Activated CD4-positive, CD25-positive, alpha-beta regulatory T cell treated with anti-CD3 and anti-CD28 coated beads, Interleukin-2, amount 50 U/mL, for 72 hours (primary cell): ENCODE measurements around the gene POPDC2.
"Not testable (repeated sequence)": the region's sequence is repeated elsewhere in the genome, so short reads cannot be mapped to it uniquely, and the experiment has no call there.

Experiments
- DNase-seq: peaks from one replicate; pipeline ENCODE4 v3.0.0; 2021

The POPDC2 gene

DNA sequence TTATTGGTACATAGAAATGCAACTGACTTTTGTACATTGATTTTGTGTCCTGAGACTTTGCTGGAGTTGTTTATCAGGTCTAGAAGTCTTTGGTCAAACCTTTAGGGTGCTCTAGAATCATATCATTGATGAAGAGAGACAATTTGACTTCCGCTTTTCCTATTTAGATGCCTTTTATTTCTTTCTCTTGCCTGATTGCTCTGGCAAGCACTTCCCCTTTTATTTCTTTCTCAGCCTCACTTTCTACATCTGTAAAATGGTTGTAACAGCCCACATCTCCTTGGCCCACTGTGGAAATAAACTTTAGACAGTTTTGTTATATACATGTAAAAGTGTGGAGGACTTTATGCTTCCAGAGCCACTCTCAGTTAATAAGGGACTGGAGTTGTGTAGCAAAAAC lies 48.7 kb downstream of the POPDC2 start:
- DNase-seq: no peak

DNA sequence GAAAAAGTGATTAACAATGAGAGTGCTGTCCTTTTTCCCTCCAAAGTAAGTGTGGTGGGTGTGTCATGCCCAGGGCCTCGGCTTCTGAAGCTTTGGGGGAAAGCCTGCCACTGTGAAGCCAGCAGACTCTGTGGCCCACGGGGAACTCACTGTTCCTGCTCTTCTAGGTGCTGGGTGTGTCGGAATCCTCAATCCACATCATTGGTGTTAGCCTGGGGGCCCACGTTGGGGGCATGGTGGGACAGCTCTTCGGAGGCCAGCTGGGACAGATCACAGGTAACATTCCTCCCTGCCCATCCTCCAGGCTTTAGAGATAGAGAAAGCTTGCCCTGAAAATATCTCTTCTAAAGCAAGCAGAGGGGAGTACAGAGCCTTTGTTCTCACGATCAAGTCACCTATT lies 51.1 kb downstream of the POPDC2 start:
- no peak for DNase-seq

DNA sequence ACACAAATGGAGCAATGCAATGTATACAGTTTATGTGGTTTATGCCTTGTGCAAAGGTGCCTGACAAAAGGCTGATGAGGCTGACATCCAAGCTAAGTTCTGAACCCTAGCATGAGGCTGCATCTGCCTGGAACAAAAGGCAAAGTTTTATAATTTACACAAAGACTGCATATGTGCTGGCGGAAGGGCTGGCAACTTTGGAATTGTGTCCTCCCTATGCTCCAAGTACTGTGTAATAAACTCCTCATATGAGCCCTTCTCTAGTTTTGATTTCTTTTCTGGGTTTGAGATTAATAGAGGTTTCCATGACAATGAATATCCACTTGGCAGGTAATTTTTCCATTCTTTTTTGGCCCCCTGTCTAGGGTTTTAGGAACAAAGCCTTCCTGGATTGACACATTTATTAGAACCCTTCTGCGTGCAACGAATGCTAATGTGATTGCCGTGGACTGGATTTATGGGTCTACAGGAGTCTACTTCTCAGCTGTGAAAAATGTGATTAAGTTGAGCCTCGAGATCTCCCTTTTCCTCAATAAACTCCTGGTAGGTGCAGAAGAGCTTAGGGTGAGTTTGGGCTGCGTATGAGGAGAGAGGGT lies 51.9 kb downstream of the POPDC2 start:
- no peak for DNase-seq

DNA sequence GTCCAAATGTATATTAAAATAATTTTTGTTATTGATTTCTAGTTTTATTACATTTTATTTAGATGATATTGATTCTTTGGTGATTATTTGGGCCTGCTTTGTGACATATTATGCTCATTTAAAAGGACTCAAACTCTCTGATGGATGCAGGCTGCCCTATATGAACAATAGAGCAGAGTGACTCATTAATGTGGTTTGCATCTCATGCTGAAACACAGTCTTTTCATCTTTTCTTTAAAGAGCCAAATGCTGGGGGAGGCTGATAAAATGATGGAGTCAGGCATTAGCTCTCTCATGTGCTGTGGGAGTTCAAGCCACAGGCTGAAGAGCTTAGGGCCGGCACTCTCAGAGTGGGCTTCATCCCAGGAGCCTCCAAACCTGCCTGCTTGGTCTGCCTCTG lies 55.5 kb downstream of the POPDC2 start:
- DNase-seq: no peak

DNA sequence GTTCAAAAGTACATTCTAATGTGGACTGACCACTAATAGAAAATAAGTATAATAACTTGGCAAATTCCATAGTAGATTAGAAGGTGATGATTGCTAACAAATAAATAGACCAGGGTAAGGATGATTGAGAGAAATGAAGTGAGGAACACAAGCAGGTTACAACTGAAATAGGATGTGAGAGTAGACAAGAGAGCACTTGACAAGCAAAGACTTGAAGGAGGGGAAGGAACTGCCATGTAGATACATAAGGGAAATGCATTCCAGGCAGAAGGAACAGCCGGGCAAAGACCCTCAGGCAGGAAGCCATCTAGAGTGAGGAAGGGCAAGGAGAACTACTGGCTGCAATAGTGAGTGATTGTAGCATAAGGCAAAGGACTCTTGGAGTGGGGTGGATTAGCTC lies 57.7 kb downstream of the POPDC2 start:
- no peak for DNase-seq

DNA sequence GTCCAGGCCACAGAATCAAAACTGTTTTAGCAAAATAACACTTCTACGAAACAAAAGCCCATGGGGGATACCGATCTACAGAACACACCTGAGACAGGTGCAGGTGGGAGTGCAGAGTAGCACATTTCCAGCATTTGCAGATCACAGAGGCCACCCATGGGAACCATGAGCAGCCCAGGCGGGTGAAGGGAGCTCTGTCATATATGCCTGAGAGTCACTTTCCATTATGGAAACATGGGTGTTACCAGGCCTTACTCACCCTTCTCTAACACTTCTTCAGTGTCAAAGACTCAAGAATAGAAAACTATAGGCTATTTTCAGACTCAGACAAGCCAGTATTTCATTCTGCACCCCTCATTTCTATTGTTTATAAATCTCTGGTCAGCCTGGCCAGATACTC lies 59.2 kb downstream of the POPDC2 start:
- no peak for DNase-seq

DNA sequence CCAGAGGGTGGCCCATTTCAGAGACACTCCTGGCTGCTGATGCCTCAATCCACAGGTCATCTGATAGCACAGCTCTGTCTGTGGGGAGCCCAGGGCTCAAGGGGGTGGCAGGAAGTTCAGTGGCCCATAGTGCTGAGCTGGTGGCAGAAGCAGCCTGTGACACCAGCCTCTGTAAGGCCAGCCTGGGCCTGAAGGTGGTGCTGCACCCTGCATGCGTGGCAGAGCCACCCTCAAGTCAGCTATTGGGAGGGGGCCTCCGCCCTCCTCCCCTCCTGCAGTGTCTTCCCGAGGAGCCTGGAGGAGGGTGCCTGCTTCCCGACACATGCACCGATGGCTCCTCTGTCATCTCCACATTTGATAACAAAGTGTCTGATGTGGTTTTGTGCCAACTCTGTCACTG lies 59.7 kb downstream of the POPDC2 start:
- DNase-seq: peak; percentile 41

DNA sequence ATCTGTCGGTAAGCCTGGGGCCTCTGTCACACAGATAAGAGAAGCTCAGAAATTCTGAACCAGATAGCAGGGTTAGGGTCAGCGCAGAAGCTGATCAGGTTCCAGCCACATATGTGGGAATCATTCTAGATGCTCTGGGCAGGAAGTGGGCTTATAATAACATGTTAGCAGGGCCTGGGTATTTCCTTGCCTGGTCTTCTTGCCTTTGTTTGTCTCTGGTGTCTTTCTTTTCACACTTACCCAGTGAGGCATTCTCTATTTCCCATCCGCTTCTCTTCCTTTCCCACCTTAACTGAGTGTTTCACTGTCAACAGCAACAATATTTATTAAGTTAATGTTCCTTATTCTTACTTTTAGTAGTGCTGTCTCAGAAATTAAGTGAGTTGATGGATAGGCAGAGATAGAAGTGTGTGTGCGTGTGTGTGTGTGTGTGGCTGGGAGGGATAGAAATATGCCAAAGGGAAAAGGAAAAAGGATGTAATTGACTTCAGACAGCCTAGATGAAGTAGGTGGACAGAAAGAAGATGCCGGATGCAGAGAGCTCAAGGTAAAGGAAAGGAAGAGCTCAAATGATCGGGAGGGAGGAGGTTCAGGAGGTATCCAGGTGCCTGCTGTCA lies 60.7 kb downstream of the POPDC2 start:
- no peak for DNase-seq

DNA sequence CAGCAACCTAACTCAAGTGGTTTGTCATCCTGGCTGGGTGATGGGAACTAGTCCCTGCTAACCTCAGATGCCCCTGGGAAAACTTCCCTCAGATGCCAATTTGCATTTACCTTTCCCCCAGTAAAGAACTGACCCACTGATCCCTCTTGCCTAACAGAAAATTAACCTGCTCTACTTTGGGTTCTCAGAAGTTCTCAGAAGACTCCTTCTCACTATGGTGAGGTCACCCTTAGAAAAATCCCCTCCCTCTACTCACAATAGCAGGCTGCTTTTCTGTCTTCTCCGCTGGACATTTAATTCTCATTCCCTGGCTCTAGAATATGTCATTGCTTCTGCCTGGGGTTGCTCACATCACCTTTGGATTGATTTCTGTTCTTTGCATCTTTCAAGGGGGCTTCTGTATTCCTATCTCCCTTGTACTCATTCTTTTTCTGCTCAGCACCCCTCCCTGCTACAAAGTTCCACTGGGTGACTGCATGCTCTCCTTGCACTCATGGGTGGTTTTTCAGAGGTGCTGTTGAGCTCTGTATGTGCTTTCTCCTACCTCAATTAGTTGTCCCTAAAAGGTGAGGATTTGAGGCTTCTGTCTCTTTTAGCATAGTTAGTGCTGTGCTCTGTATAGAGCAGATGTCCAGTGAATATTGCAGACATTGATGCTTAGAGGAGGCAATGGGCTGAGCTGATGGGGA lies 61.8 kb downstream of the POPDC2 start:
- DNase-seq: no peak

DNA sequence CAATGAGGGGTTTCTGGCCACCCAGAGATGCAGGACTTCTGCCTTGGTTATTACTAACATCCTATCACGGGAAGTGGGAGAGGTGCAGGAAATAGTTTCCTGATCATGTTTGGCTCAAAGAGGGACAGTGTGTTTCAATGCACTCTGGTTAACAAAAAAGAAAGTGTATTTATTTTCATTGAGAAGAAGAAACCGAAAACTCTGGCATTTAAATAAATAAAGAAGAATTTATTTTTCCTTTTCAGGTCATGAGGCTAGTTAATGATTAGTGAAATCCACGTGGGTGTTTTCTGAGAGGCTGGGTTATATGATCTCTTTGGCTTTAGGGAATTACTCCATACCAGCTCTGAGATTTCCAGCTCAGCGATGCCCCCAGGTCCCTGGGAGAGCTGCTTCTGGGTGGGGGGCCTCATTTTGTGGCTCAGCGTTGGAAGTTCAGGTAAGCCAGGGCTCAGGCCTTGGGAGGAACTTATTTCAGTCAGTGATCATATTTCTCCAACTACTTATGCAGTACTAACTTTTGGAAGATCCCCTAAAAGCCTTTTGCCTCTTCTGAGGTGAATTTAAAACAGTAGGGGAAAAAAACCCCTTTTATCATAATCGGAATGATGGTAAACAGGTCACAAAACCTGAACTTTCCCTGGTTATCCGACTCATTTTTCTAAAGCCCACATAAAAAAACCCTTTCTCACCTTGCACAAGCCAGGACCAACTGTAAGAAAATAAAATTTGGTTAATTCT lies 62.7 kb downstream of the POPDC2 start, which contains the start of gene PLA1A:
Gene PLA1A, plus strand, starts transcription at position 338 of the 741 bp plus-strand sequence. Its CDS starts 29 bp downstream, at position 367.
- DNase-seq: no peak

DNA sequence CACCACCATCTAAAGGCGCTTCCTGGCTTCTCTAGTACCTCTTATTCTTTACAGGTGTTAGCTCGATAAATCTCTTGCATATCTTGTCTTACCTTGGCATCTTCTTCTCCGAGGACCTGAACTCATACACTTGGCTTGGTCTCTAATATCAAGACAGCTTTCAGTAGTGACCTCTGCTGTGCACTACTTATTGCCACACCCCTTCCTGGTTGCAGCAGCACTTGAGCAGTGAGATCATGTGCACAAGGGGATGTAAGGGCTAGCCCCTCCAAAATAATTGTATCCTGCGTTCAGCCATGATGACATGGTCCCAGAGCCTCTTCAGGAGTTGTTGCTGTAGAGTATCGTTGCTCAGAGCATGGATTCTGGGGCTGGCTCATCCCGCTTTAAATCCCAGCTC lies 64.0 kb downstream of the POPDC2 start:
- DNase-seq: no peak

DNA sequence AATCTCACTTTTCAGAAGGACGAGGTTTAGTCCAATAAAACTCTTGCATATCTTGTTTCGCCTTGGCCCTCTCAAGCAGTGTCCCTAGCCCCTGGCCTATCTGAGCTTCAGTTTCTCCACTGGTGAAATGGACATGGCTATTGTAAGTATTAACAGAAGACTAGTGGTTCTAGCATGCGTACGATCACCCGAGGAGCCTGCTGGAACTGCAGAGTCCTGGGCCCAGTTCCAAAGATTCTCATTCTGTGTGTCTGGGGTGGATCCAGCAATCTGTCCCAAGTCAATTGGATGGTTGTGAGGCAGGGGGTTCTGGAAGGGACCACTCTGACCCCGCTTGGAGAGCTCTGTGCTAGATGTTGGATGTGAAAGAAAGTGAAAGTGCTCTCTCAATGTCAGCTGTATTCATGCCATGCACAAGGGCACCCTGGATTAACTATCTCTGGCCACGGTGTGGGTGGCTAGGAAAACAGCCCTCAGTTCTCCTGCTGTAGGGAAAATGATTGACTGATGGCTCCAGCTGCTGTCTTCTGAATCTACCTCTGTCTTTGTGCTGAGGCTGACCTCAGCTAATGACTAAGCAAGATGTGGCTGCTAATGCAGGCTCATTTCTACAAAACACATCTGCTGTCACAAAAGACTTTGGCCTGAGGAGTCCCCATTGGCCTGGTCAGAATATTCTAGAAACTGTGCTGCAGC lies 64.6 kb downstream of the POPDC2 start:
- no peak for DNase-seq

DNA sequence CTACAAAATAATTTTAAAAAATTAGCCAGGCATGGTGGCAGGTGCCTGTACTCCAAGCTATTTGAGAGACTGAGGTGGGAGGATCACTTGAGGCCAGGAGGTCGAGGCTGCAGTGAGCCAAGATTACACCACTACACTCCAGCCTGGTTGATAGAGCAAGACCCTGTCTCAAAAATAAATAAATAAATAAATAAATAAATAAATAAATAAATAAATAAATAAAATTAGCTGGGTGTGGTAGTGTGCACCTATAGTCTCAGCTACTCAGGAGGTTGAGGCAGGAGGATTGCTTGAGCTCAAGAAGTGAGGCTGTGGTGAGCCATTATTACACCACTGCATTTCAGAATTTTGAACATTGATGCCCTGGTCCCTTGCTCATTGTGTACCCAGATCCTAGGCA lies 65.5 kb downstream of the POPDC2 start:
- DNase-seq: not testable (repeated sequence)

DNA sequence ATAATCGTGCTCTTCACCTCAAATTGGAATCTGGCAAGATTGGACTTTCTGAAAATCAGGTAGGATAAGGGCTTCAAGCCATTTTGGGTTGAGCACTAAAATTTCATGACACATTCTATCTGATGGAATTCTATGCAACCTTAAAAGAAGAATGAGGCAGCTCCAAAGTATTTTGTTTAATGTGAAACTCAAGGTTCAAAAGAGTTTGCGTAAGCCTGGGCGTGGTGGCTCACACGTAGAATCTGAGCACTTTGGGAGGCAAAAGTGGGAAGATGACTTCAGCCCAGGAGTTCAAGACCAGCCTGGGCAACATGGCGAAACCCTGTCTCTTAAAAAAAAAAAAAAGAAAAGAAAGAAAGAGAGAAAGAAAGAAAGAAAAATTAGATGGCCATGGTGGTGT lies 66.3 kb downstream of the POPDC2 start:
- DNase-seq: no peak

DNA sequence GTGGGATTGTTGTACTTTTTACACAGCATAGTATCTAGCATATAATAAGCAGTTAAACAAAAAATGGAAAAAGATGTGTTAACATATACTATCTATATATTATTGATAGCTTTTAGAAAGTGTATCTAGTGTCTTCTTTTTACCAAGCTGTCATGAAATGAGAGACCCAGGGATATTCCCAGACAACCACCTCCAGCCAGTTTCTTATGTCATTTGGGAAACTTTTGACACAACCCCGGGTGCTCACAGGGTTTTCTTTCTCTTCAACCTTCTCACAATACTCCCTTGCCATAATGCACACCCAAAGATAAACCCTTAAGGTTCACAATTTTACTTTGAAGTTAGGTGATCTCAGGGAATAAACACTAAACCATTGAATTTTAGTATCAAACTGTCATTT lies 67.5 kb downstream of the POPDC2 start:
- DNase-seq: no peak
